ENCODE data around the gene DDX46. TPM values are rescaled to one million over a fixed set of nuclear protein-coding genes. Genes with fewer than 3 reads are reported as not detected.

The DDX46 gene
- total RNA-seq, 1 donor from 2014 or later, result 32.0 TPM

- H3K36me3 Mint-ChIP-seq (ENCODE audit: low read depth), result peaks cover 36% of the 10 kb centered on the region
- peaks cover 3% of the 10 kb centered on the region for H3K4me1 Mint-ChIP-seq (ENCODE audit: low read depth)
- no peak overlapping the region for H3K27ac Mint-ChIP-seq (ENCODE audit: unreplicated experiment)
- TF ChIP-seq, protein P1, sequence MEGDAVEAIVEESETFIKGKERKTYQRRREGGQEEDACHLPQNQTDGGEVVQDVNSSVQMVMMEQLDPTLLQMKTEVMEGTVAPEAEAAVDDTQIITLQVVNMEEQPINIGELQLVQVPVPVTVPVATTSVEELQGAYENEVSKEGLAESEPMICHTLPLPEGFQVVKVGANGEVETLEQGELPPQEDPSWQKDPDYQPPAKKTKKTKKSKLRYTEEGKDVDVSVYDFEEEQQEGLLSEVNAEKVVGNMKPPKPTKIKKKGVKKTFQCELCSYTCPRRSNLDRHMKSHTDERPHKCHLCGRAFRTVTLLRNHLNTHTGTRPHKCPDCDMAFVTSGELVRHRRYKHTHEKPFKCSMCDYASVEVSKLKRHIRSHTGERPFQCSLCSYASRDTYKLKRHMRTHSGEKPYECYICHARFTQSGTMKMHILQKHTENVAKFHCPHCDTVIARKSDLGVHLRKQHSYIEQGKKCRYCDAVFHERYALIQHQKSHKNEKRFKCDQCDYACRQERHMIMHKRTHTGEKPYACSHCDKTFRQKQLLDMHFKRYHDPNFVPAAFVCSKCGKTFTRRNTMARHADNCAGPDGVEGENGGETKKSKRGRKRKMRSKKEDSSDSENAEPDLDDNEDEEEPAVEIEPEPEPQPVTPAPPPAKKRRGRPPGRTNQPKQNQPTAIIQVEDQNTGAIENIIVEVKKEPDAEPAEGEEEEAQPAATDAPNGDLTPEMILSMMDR (IDR thresholded peaks at IDR 0.05), result no peak
- H3K4me3 Mint-ChIP-seq (ENCODE audit: unreplicated experiment), result no peak overlapping the region
- no peaks in the 10 kb centered on the region for H3K27me3 Mint-ChIP-seq (ENCODE audit: low read depth)
- H3K9me3 Mint-ChIP-seq (ENCODE audit: low read depth), result no peaks in the 10 kb centered on the region
- DNase-seq (ENCODE audit: low spot score), result no peak
Measured at GRCh38 chr5:134791580-134791979, 33.0 kb downstream of the DDX46 start.

DNA sequence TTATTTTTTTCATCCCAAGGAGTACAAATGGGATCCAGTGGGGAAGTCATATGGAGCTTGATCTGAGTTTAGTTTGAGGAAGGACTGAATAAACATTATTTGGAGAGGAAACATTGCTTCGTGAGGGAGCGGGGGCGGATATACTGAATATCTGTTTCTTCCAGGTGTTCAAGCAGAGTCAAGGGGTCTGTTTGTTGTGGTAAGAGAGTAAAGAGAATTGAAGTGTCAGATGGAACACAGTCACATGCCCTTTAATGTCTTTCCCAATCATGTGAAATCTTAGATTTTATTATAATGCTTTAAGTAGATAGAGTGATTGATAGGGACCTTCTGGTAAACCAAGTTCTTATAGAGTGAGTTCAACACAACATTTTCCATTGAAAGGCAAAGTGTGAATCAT lies 33.7 kb downstream of the DDX46 start:
- no peak overlapping the region for H3K4me3 Mint-ChIP-seq (ENCODE audit: unreplicated experiment)
- peaks cover 3% of the 10 kb centered on the region for H3K4me1 Mint-ChIP-seq (ENCODE audit: low read depth)
- TF ChIP-seq, protein P1 (IDR thresholded peaks at IDR 0.05), result no peak
- no peaks in the 10 kb centered on the region for H3K9me3 Mint-ChIP-seq (ENCODE audit: low read depth)
- peak overlapping the region; percentile 9 for H3K27ac Mint-ChIP-seq (ENCODE audit: unreplicated experiment)
- no peak for DNase-seq (ENCODE audit: low spot score)
- no peaks in the 10 kb centered on the region for H3K27me3 Mint-ChIP-seq (ENCODE audit: low read depth)
- peaks cover 32% of the 10 kb centered on the region for H3K36me3 Mint-ChIP-seq (ENCODE audit: low read depth)

GRCh38 chr5:134793111-134793510 lies 34.5 kb downstream of the DDX46 start:
- no peak overlapping the region for H3K27ac Mint-ChIP-seq (ENCODE audit: unreplicated experiment)
- H3K27me3 Mint-ChIP-seq (ENCODE audit: low read depth), result no peaks in the 10 kb centered on the region
- peaks cover 3% of the 10 kb centered on the region for H3K4me1 Mint-ChIP-seq (ENCODE audit: low read depth)
- no peak overlapping the region for H3K4me3 Mint-ChIP-seq (ENCODE audit: unreplicated experiment)
- no peaks in the 10 kb centered on the region for H3K9me3 Mint-ChIP-seq (ENCODE audit: low read depth)
- H3K36me3 Mint-ChIP-seq (ENCODE audit: low read depth), result peaks cover 35% of the 10 kb centered on the region
- TF ChIP-seq, protein P1 (IDR thresholded peaks at IDR 0.05), result no peak
- no peak for DNase-seq (ENCODE audit: low spot score)

DNA sequence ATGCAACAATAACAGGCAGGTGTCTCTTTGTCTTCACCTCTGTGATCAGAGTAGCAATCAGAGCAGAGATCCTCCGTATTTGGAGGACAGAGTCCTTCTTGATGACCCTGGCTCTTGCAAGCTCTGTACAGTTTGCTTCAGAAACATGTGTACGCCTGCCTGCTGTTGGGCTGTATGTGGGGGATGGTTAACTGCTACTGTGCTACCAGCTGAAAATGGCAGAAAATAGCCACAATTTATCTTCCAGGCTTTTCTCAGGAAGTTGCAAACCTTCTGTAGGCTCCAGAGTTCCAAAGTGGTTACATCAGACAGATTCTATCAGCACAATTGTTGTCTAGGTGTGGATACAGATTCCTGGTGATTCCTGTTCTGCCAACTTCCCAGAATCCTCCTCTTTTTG lies 35.5 kb downstream of the DDX46 start:
- H3K9me3 Mint-ChIP-seq (ENCODE audit: low read depth), result no peaks in the 10 kb centered on the region
- TF ChIP-seq, protein P1 (IDR thresholded peaks at IDR 0.05), result no peak
- DNase-seq (ENCODE audit: low spot score), result no peak
- peaks cover 36% of the 10 kb centered on the region for H3K36me3 Mint-ChIP-seq (ENCODE audit: low read depth)
- no peak overlapping the region for H3K4me3 Mint-ChIP-seq (ENCODE audit: unreplicated experiment)
- no peaks in the 10 kb centered on the region for H3K27me3 Mint-ChIP-seq (ENCODE audit: low read depth)
- peaks cover 3% of the 10 kb centered on the region for H3K4me1 Mint-ChIP-seq (ENCODE audit: low read depth)
- no peak overlapping the region for H3K27ac Mint-ChIP-seq (ENCODE audit: unreplicated experiment)

DNA sequence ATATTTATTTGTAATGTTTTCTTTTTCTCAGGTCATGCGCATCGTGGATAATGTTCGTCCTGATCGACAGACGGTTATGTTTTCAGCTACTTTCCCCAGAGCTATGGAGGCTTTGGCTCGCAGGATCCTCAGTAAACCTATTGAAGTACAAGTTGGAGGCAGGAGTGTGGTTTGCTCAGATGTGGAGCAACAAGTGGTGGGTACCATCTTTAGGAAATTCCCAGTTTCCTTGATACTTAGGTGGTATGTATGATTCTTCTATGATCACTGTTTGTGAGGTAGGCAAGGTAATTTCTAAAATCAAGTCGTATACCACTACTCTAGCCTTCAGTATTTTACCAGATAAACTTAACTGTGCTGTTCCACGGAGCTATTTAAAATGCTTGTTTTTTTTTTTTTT lies 36.2 kb downstream of the DDX46 start:
- Mint-ChIP-seq H3K4me3 (ENCODE audit: unreplicated experiment) (no peak overlapping the region), H3K4me1 (ENCODE audit: low read depth) (peaks cover 3% of the 10 kb centered on the region), H3K36me3 (ENCODE audit: low read depth) (peaks cover 35% of the 10 kb centered on the region), H3K27me3 (ENCODE audit: low read depth) (no peaks in the 10 kb centered on the region), H3K9me3 (ENCODE audit: low read depth) (no peaks in the 10 kb centered on the region), H3K27ac (ENCODE audit: unreplicated experiment) (no peak overlapping the region)
- no peak for DNase-seq (ENCODE audit: low spot score)
- TF ChIP-seq, protein P1 (IDR thresholded peaks at IDR 0.05), result no peak
